ENCODE results near the gene COL6A3.

GRCh38 chr2:237407700-237408099, 6.3 kb downstream of the COL6A3 start:
- TF ChIP-seq CTCF (IDR thresholded peaks at IDR 0.05) (no peak), POLR2A (IDR thresholded peaks at IDR 0.05) (no peak)

All from lower leg skin (tissue), 3 donors.